ENCODE data around the gene SLC14A1. TPM values are rescaled to one million over a fixed set of nuclear protein-coding genes. Genes with fewer than 3 reads are reported as not detected.

The SLC14A1 gene
- total RNA-seq, 2 experiments from 2014 or later, result 0.26 to 0.74 TPM

- Mint-ChIP-seq H3K4me1 (ENCODE audit: low read depth) (peaks cover 52% of the 10 kb centered on the region), H3K36me3 (ENCODE audit: low read depth) (peaks cover 3% of the 10 kb centered on the region), H3K9me3 (no peaks in the 10 kb centered on the region), H3K27ac (no peak overlapping the region), H3K27me3 (ENCODE audit: low read depth) (peaks cover under 1% of the 10 kb centered on the region), H3K4me3 (no peak overlapping the region)
- DNase-seq, result no peak
- CTCF ChIA-PET, result interaction anchor here (0.7 to 8.5 kb wide), 7 partner anchors 19 to 382 kb away, joined by 3 to 159 read pairs (median 5); partner anchors contain the start of gene SLC14A1
- intact Hi-C loops (cut with micrococcal nuclease), result loop anchor here (1.0 kb wide), 1 partner anchor 24 kb away; no protein-coding TSS in a partner anchor
Observed at GRCh38 chr18:45689396-45689795, 34.6 kb upstream of the SLC14A1 start.

- Mint-ChIP-seq H3K36me3 (ENCODE audit: low read depth) (peaks cover 3% of the 10 kb centered on the region), H3K4me1 (ENCODE audit: low read depth) (peaks cover 36% of the 10 kb centered on the region), H3K27me3 (ENCODE audit: low read depth) (no peaks in the 10 kb centered on the region), H3K9me3 (peaks cover 3% of the 10 kb centered on the region), H3K27ac (no peak overlapping the region), H3K4me3 (no peak overlapping the region)
- CTCF ChIA-PET, result interaction anchor here (1.0 to 8.5 kb wide), 5 partner anchors 20 to 382 kb away, joined by 3 to 159 read pairs (median 5); no protein-coding TSS in a partner anchor
- DNase-seq, result peak; percentile 89
- intact Hi-C loops (cut with micrococcal nuclease), result loop anchor here (1.0 to 2.0 kb wide), 6 partner anchors 32 to 382 kb away; no protein-coding TSS in a partner anchor
Observed at GRCh38 chr18:45690975-45691815, 32.8 kb upstream of the SLC14A1 start.

GRCh38 chr18:45691816-45692179, 32.2 kb upstream of the SLC14A1 start:
- Mint-ChIP-seq H3K9me3 (peaks cover 5% of the 10 kb centered on the region), H3K27ac (no peak overlapping the region), H3K36me3 (ENCODE audit: low read depth) (peaks cover 3% of the 10 kb centered on the region), H3K27me3 (ENCODE audit: low read depth) (no peaks in the 10 kb centered on the region), H3K4me1 (ENCODE audit: low read depth) (peaks cover 30% of the 10 kb centered on the region), H3K4me3 (no peak overlapping the region)
- DNase-seq, result no peak
- intact Hi-C loops (cut with micrococcal nuclease), result loop anchor here (1.0 to 2.0 kb wide), 6 partner anchors 31 to 382 kb away; no protein-coding TSS in a partner anchor
- CTCF ChIA-PET, result interaction anchor here (2.0 to 8.5 kb wide), 3 partner anchors 27 to 188 kb away, joined by 4 to 159 read pairs (median 77); no protein-coding TSS in a partner anchor

- DNase-seq, result no peak
- Mint-ChIP-seq H3K27me3 (ENCODE audit: low read depth) (no peaks in the 10 kb centered on the region), H3K4me3 (no peak overlapping the region), H3K36me3 (ENCODE audit: low read depth) (peaks cover 7% of the 10 kb centered on the region), H3K27ac (no peak overlapping the region), H3K9me3 (peaks cover 41% of the 10 kb centered on the region), H3K4me1 (ENCODE audit: low read depth) (no peaks in the 10 kb centered on the region)
- CTCF ChIA-PET, result no interaction called here
- intact Hi-C loops (cut with micrococcal nuclease), result no loop called here
Observed at GRCh38 chr18:45702708-45703265, 21.2 kb upstream of the SLC14A1 start.

GRCh38 chr18:45708831-45709230, 15.2 kb upstream of the SLC14A1 start:
- no peak overlapping the region for H3K27ac Mint-ChIP-seq
- no peaks in the 10 kb centered on the region for H3K4me1 Mint-ChIP-seq (ENCODE audit: low read depth)
- intact Hi-C loops (cut with micrococcal nuclease), result no loop called here
- H3K36me3 Mint-ChIP-seq (ENCODE audit: low read depth), result peaks cover 6% of the 10 kb centered on the region
- H3K4me3 Mint-ChIP-seq, result no peak overlapping the region
- no peaks in the 10 kb centered on the region for H3K27me3 Mint-ChIP-seq (ENCODE audit: low read depth)
- peaks cover 38% of the 10 kb centered on the region for H3K9me3 Mint-ChIP-seq
- DNase-seq, result no peak
- CTCF ChIA-PET, result interaction anchor here (1.0 kb wide), 1 partner anchor 43 kb away, joined by 3 read pairs; no protein-coding TSS in a partner anchor

- Mint-ChIP-seq H3K36me3 (ENCODE audit: low read depth) (peaks cover 2% of the 10 kb centered on the region), H3K4me1 (ENCODE audit: low read depth) (no peaks in the 10 kb centered on the region), H3K4me3 (no peak overlapping the region), H3K27ac (no peak overlapping the region), H3K27me3 (ENCODE audit: low read depth) (no peaks in the 10 kb centered on the region), H3K9me3 (peaks cover 27% of the 10 kb centered on the region)
- CTCF ChIA-PET, result interaction anchor here (0.8 to 1.4 kb wide), 3 partner anchors 11 to 168 kb away, joined by 3 read pairs; no protein-coding TSS in a partner anchor
- DNase-seq, result no peak
- intact Hi-C loops (cut with micrococcal nuclease), result no loop called here
Observed at GRCh38 chr18:45712061-45712460, 11.9 kb upstream of the SLC14A1 start.

GRCh38 chr18:45713239-45713638, 10.7 kb upstream of the SLC14A1 start:
- Mint-ChIP-seq H3K4me1 (ENCODE audit: low read depth) (no peaks in the 10 kb centered on the region), H3K27ac (no peak overlapping the region), H3K4me3 (no peak overlapping the region), H3K36me3 (ENCODE audit: low read depth) (peaks cover 2% of the 10 kb centered on the region), H3K9me3 (peaks cover 19% of the 10 kb centered on the region), H3K27me3 (ENCODE audit: low read depth) (no peaks in the 10 kb centered on the region)
- CTCF ChIA-PET, result no interaction called here
- intact Hi-C loops (cut with micrococcal nuclease), result no loop called here
- DNase-seq, result no peak

GRCh38 chr18:45715212-45715780, 8.7 kb upstream of the SLC14A1 start:
- Mint-ChIP-seq H3K36me3 (ENCODE audit: low read depth) (no peaks in the 10 kb centered on the region), H3K9me3 (peaks cover 3% of the 10 kb centered on the region), H3K4me1 (ENCODE audit: low read depth) (no peaks in the 10 kb centered on the region), H3K4me3 (no peak overlapping the region), H3K27ac (no peak overlapping the region), H3K27me3 (ENCODE audit: low read depth) (no peaks in the 10 kb centered on the region)
- intact Hi-C loops (cut with micrococcal nuclease), result no loop called here
- DNase-seq, result no peak
- CTCF ChIA-PET, result no interaction called here

GRCh38 chr18:45719106-45719505, 4.9 kb upstream of the SLC14A1 start:
- no peak overlapping the region for H3K27ac Mint-ChIP-seq
- intact Hi-C loops (cut with micrococcal nuclease), result no loop called here
- no peak overlapping the region for H3K4me3 Mint-ChIP-seq
- peaks cover 5% of the 10 kb centered on the region for H3K27me3 Mint-ChIP-seq (ENCODE audit: low read depth)
- no peaks in the 10 kb centered on the region for H3K36me3 Mint-ChIP-seq (ENCODE audit: low read depth)
- H3K9me3 Mint-ChIP-seq, result no peaks in the 10 kb centered on the region
- H3K4me1 Mint-ChIP-seq (ENCODE audit: low read depth), result no peaks in the 10 kb centered on the region
- no peak for DNase-seq
- CTCF ChIA-PET, result interaction anchor here (0.6 to 12.7 kb wide), 4 partner anchors 54 to 355 kb away, joined by 3 to 99 read pairs (median 22); no protein-coding TSS in a partner anchor

GRCh38 chr18:45722899-45723298, 1.1 kb upstream of the SLC14A1 start:
- Mint-ChIP-seq H3K27ac (no peak overlapping the region), H3K36me3 (ENCODE audit: low read depth) (no peaks in the 10 kb centered on the region), H3K27me3 (ENCODE audit: low read depth) (peaks cover 5% of the 10 kb centered on the region), H3K9me3 (no peaks in the 10 kb centered on the region), H3K4me3 (no peak overlapping the region), H3K4me1 (ENCODE audit: low read depth) (no peaks in the 10 kb centered on the region)
- CTCF ChIA-PET, result interaction anchor here (0.5 to 12.7 kb wide), 32 partner anchors 9 to 370 kb away, joined by 3 to 99 read pairs (median 4); no protein-coding TSS in a partner anchor
- DNase-seq, result peak; percentile 87
- intact Hi-C loops (cut with micrococcal nuclease), result loop anchor here (1.0 to 10.0 kb wide), 6 partner anchors 32 to 350 kb away; no protein-coding TSS in a partner anchor

- CTCF ChIA-PET, result interaction anchor here (0.6 to 12.7 kb wide), 7 partner anchors 12 to 349 kb away, joined by 3 to 99 read pairs (median 5); no protein-coding TSS in a partner anchor
- Mint-ChIP-seq H3K4me1 (ENCODE audit: low read depth) (no peaks in the 10 kb centered on the region), H3K36me3 (ENCODE audit: low read depth) (no peaks in the 10 kb centered on the region), H3K9me3 (no peaks in the 10 kb centered on the region), H3K27ac (no peak overlapping the region), H3K4me3 (no peak overlapping the region), H3K27me3 (ENCODE audit: low read depth) (peaks cover 5% of the 10 kb centered on the region)
- DNase-seq, result no peak
- intact Hi-C loops (cut with micrococcal nuclease), result loop anchor here (1.0 to 10.0 kb wide), 2 partner anchors 190 to 250 kb away; no protein-coding TSS in a partner anchor
Observed at GRCh38 chr18:45724601-45725000, 620 bp downstream of the SLC14A1 start.

- Mint-ChIP-seq H3K4me1 (ENCODE audit: low read depth) (no peaks in the 10 kb centered on the region), H3K4me3 (no peak overlapping the region), H3K36me3 (ENCODE audit: low read depth) (no peaks in the 10 kb centered on the region), H3K27ac (no peak overlapping the region), H3K27me3 (ENCODE audit: low read depth) (peaks cover 5% of the 10 kb centered on the region), H3K9me3 (no peaks in the 10 kb centered on the region)
- intact Hi-C loops (cut with micrococcal nuclease), result loop anchor here (10.0 kb wide), 1 partner anchor 189 kb away; no protein-coding TSS in a partner anchor
- no peak for DNase-seq
- CTCF ChIA-PET, result interaction anchor here (0.6 to 12.7 kb wide), 6 partner anchors 14 to 347 kb away, joined by 3 to 99 read pairs (median 4); partner anchors contain the start of gene PSTPIP2
Observed at GRCh38 chr18:45725336-45725735, 1.4 kb downstream of the SLC14A1 start.

Measured in activated naive CD4-positive, alpha-beta T cell treated with anti-CD3 and anti-CD28 coated beads for 36 hours (primary cell).